Stimulated activated CD8-positive, alpha-beta memory T cell treated with anti-CD3 and anti-CD28 coated beads, Interleukin-15, amount 100 ng/mL, for 4 hours (primary cell): ENCODE results near the gene VAX1.
"Not testable (repeated sequence)": the region's sequence is repeated elsewhere in the genome, so short reads cannot be mapped to it uniquely, and the experiment has no call there.

Source experiments
- DNase-seq, 2 donors: peaks; one replicate each; pipeline ENCODE4 v3.0.0-alpha.2; 2020; ENCODE audit warnings: low read depth in 2 of 2

The VAX1 gene

GRCh38 chr10:117137911-117138642 is at the start of gene VAX1:
Gene VAX1 (minus strand): TSS chr10:117138270. CDS start chr10:117138056, 214 bp downstream.
- no peak for DNase-seq

GRCh38 chr10:117186832-117187615 is 49.0 kb upstream of the VAX1 start:
- no peak for DNase-seq

GRCh38 chr10:117185817-117186216 is 47.7 kb upstream of the VAX1 start:
- not testable (repeated sequence) for DNase-seq

GRCh38 chr10:117184821-117185220 is 46.8 kb upstream of the VAX1 start:
- DNase-seq, result no peak

- DNase-seq, result no peak
These were observed 46.2 kb upstream of the VAX1 start for GRCh38 chr10:117184296-117184695.

GRCh38 chr10:117178190-117178589 is 40.1 kb upstream of the VAX1 start:
- no peak for DNase-seq

GRCh38 chr10:117175901-117176534 is 37.9 kb upstream of the VAX1 start:
- peak; percentile 26 to 53 for DNase-seq

GRCh38 chr10:117175215-117175900 is 37.3 kb upstream of the VAX1 start:
- no peak for DNase-seq

GRCh38 chr10:117174439-117175214 is 36.6 kb upstream of the VAX1 start:
- peak; percentile 49 to 74 for DNase-seq

- no peak for DNase-seq
These were observed 32.2 kb upstream of the VAX1 start for GRCh38 chr10:117170244-117170643.

GRCh38 chr10:117169480-117169879 is 31.4 kb upstream of the VAX1 start:
- no peak for DNase-seq

GRCh38 chr10:117168729-117169128 is 30.7 kb upstream of the VAX1 start:
- DNase-seq, result no peak

- peak; percentile 14 to 18 for DNase-seq
These were observed 30.0 kb upstream of the VAX1 start for GRCh38 chr10:117167789-117168674.

GRCh38 chr10:117167346-117167788 is 29.3 kb upstream of the VAX1 start:
- no peak for DNase-seq

GRCh38 chr10:117166418-117167345 is 28.6 kb upstream of the VAX1 start:
- no peak for DNase-seq

- no peak for DNase-seq
These were observed 27.7 kb upstream of the VAX1 start for GRCh38 chr10:117165538-117166417.

GRCh38 chr10:117164592-117165537 is 26.8 kb upstream of the VAX1 start:
- no peak for DNase-seq
